Panc1 (cell line): ENCODE measurements around the gene TFB1M. TPM values are rescaled to one million over a fixed set of nuclear protein-coding genes. Genes with fewer than 3 reads are reported as not detected.

Experiments used
- ATAC-seq: fragments of 200-7000 bp; cut with Tn5 transposase; 2 replicates; pipeline ENCODE4 v1.9.1; 2020; ENCODE audit warnings: mild to moderate bottlenecking, moderate library complexity
- BruUV-seq: library from RNA; stranded (reverse); fragments of 400-500 nt; replicated peaks from 2 replicates; lab custom pipeline; 2021; lab: Mats Ljungman, UMichigan
- CTCF ChIA-PET: fragments of 300-600 bp; sonication (Branson Sonifier 250); formaldehyde crosslinking; loops from one replicate; lab custom pipeline; 2022; ENCODE audit warnings: antibody characterized with exemption; lab: Charles Lee
- POLR2A ChIA-PET: fragments of 300-600 bp; sonication (Branson Sonifier 250); formaldehyde crosslinking; loops from one replicate; lab custom pipeline; 2022; ENCODE audit warnings: antibody characterized with exemption; lab: Charles Lee
- DNase-seq: peaks from one replicate; pipeline ENCODE4 v3.0.0-alpha.2; 2010; ENCODE audit warnings: low read depth, low spot score
- H3K27ac ChIP-seq: 2 replicates; pipeline ENCODE4 v1.5.1; 2011; ENCODE audit warnings: mild to moderate bottlenecking, low read length, inconsistent platforms
- H3K27me3 ChIP-seq: fragments of 200-500 bp; sonication (Bioruptor generic); 2 replicates; pipeline ENCODE4 v1.6.0; 2014; ENCODE audit warnings: low read length, inconsistent platforms; ENCODE audit not compliant: control insufficient read depth, insufficient read depth
- H3K36me3 ChIP-seq: fragments of 200-500 bp; sonication (Bioruptor generic); 2 replicates; pipeline ENCODE4 v1.5.1; 2014; ENCODE audit warnings: inconsistent platforms, mild to moderate bottlenecking, low read length, moderate library complexity; ENCODE audit not compliant: control insufficient read depth, insufficient read depth
- H3K4me1 ChIP-seq: 2 replicates; pipeline ENCODE4 v1.5.1; 2011; ENCODE audit warnings: inconsistent platforms, mild to moderate bottlenecking, low read length, moderate library complexity; ENCODE audit not compliant: control insufficient read depth, insufficient read depth
- H3K4me3 ChIP-seq, 2 experiments: 2 replicates each; pipeline ENCODE4 v1.5.1; 2011 to 2012; ENCODE audit warnings: low read depth in 2 of 2, low read length in 2 of 2, mild to moderate bottlenecking in 2 of 2, inconsistent platforms in 1 of 2, moderate library complexity in 1 of 2
- H3K9me3 ChIP-seq: fragments of 200-500 bp; sonication (Bioruptor generic); 2 replicates; pipeline ENCODE4 v1.5.1; 2014; ENCODE audit warnings: low read depth, mild to moderate bottlenecking, inconsistent platforms, low read length, moderate library complexity; ENCODE audit not compliant: control insufficient read depth, insufficient read depth
- POLR2AphosphoS5 ChIP-seq: IDR thresholded peaks from 2 replicates; pipeline ENCODE4 v1.6.1; 2012; ENCODE audit warnings: mild to moderate bottlenecking, low read depth, low read length, moderate library complexity
- SIN3A ChIP-seq: IDR thresholded peaks from 2 replicates; pipeline ENCODE4 v1.6.1; 2012; ENCODE audit warnings: low read depth, mild to moderate bottlenecking, low read length, moderate library complexity, borderline replicate concordance; ENCODE audit not compliant: insufficient read depth
- TCF7L2 ChIP-seq: IDR thresholded peaks from 2 replicates; pipeline ENCODE4 v1.6.1; 2011; ENCODE audit warnings: mild to moderate bottlenecking, low read depth, low read length, inconsistent platforms
- in situ Hi-C: cut with HindIII; loops from 2 replicates; pipeline ENCODE4 v1.10.0; 2016; ENCODE audit warnings: low sequenced_read_pairs, low pct_unique_long_range_greater_than_20kb
- intact Hi-C: fragments of 100-400 bp; cut with micrococcal nuclease; formaldehyde crosslinking; loops from one replicate; pipeline ENCODE4 v1.10.0; 2022; ENCODE audit not compliant: unreplicated experiment
- total RNA-seq: library from RNA; stranded (reverse); gene quantifications from one replicate; pipeline ENCODE4 v1.2.1, GENCODE V29; 2021; ENCODE audit not compliant: unreplicated experiment
- TF ChIP-seq, protein P1 (sequence below), 2 experiments: IDR thresholded peaks; 2 replicates each; pipeline ENCODE4 v1.6.1; 2011 to 2012; ENCODE audit warnings: low read depth in 2 of 2, control low read depth in 1 of 2, low read length in 1 of 2, mild to moderate bottlenecking in 1 of 2, moderate library complexity in 1 of 2; ENCODE audit not compliant: insufficient read depth in 1 of 2
- TF ChIP-seq, protein P2 (sequence below): fragments of 450-650 bp; IDR thresholded peaks from 2 replicates; pipeline ENCODE4 v1.5.1; 2017; ENCODE audit warnings: mild to moderate bottlenecking

TFB1M gene
- total RNA-seq, 1 experiment from 2014 or later = 32.0 TPM

DNA sequence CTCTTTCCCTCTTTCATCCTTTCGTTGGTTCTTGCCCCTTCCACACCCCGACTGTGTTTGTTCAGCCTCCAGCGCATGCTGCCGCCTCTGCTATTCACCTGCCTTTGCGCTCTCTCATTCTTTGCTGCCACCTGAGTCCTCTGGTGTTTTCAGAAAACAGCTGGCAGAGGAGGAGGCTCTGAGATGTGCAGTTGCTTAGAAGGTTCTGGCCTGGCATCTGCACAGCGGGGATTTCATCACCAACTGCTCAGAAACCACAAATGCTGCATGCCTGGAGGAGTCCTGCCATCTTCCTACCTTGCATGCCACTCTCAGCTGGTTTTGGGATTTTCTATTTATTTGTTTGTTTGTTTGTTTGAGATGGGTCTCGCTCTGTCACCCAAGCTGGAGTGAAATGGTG, 89.7 kb downstream of the TFB1M start:
- TF ChIP-seq TCF7L2 (no peak), SIN3A (no peak), POLR2AphosphoS5 (no peak)
- TF ChIP-seq, protein P1, sequence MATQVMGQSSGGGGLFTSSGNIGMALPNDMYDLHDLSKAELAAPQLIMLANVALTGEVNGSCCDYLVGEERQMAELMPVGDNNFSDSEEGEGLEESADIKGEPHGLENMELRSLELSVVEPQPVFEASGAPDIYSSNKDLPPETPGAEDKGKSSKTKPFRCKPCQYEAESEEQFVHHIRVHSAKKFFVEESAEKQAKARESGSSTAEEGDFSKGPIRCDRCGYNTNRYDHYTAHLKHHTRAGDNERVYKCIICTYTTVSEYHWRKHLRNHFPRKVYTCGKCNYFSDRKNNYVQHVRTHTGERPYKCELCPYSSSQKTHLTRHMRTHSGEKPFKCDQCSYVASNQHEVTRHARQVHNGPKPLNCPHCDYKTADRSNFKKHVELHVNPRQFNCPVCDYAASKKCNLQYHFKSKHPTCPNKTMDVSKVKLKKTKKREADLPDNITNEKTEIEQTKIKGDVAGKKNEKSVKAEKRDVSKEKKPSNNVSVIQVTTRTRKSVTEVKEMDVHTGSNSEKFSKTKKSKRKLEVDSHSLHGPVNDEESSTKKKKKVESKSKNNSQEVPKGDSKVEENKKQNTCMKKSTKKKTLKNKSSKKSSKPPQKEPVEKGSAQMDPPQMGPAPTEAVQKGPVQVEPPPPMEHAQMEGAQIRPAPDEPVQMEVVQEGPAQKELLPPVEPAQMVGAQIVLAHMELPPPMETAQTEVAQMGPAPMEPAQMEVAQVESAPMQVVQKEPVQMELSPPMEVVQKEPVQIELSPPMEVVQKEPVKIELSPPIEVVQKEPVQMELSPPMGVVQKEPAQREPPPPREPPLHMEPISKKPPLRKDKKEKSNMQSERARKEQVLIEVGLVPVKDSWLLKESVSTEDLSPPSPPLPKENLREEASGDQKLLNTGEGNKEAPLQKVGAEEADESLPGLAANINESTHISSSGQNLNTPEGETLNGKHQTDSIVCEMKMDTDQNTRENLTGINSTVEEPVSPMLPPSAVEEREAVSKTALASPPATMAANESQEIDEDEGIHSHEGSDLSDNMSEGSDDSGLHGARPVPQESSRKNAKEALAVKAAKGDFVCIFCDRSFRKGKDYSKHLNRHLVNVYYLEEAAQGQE (IDR thresholded peaks at IDR 0.05; ENCODE audit: insufficient read depth in 1 of 2, low read depth in 2 of 2, low read length in 1 of 2) = no peak
- TF ChIP-seq, protein P2, sequence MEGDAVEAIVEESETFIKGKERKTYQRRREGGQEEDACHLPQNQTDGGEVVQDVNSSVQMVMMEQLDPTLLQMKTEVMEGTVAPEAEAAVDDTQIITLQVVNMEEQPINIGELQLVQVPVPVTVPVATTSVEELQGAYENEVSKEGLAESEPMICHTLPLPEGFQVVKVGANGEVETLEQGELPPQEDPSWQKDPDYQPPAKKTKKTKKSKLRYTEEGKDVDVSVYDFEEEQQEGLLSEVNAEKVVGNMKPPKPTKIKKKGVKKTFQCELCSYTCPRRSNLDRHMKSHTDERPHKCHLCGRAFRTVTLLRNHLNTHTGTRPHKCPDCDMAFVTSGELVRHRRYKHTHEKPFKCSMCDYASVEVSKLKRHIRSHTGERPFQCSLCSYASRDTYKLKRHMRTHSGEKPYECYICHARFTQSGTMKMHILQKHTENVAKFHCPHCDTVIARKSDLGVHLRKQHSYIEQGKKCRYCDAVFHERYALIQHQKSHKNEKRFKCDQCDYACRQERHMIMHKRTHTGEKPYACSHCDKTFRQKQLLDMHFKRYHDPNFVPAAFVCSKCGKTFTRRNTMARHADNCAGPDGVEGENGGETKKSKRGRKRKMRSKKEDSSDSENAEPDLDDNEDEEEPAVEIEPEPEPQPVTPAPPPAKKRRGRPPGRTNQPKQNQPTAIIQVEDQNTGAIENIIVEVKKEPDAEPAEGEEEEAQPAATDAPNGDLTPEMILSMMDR = no peak
- BruUV-seq = no TSS peak
- in situ Hi-C loops = no loop called here
- H3K9me3 ChIP-seq = no peaks in the 10 kb centered on the region
- H3K4me1 ChIP-seq = peaks cover 14% of the 10 kb centered on the region
- no peaks in the 10 kb centered on the region for H3K36me3 ChIP-seq
- no peaks in the 10 kb centered on the region for H3K27me3 ChIP-seq
- CTCF ChIA-PET = no interaction called here
- no peak for DNase-seq
- intact Hi-C loops = no loop called here
- no peak overlapping the region for H3K4me3 ChIP-seq
- ATAC-seq = no peak
- POLR2A ChIA-PET = no interaction called here
- H3K27ac ChIP-seq = peak overlapping the region; percentile 60; the same call in 1 of the 2 replicates

DNA sequence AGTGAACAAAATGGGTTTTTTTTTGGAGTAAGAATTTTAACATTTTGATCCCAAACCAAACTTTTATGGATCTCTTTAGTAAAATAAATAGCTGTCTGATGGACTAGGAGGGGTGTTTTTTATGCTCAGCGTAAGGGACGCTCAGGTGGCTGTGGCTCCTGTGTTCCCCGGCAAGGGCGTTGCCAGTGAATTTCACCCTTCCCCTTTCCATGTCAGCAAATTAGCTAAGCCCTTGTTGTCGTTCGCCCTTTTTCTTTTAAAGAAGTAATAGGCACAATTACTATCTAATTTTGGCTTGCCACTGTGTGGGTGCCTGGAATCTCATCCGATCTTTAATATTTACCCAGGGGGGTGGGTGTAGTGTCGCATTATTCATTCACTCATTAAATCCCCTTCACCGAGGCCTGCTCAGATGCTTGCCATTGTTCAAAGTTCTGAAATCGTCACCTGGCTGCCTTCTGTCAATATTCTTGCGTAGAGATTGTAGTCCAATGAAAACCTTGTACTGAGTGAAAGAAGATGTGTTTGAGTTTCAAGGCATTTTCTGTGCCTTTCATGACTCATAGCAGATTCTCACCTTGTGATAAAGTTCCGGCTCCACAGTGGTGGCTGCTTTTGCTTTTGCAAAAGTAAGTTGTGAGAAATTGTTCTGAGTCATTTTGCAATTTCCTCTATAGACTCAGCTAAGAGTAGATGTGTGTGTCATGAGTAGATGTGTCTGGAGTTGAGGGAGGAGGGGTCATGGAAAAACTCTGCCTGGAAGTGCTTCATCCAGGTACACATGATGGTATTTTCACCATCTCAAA, 90.4 kb downstream of the TFB1M start:
- Histone ChIP-seq H3K4me1 (peaks cover 14% of the 10 kb centered on the region), H3K4me3 (no peak overlapping the region), H3K27ac (peak overlapping the region; percentile 60; the same call in 1 of the 2 replicates), H3K27me3 (no peaks in the 10 kb centered on the region), H3K36me3 (no peaks in the 10 kb centered on the region), H3K9me3 (no peaks in the 10 kb centered on the region)
- intact Hi-C loops = no loop called here
- in situ Hi-C loops = no loop called here
- DNase-seq (peak; percentile 79), ATAC-seq (peak; percentile 87)
- ChIA-PET POLR2A (interaction anchor here (0.7 kb wide), 1 partner anchor 51 kb away, joined by 3 read pairs; no protein-coding TSS in a partner anchor), CTCF (no interaction called here)
- TF ChIP-seq SIN3A = no peak
- TF ChIP-seq POLR2AphosphoS5 = no peak
- TF ChIP-seq, protein P1 (IDR thresholded peaks at IDR 0.05; ENCODE audit: insufficient read depth in 1 of 2, low read depth in 2 of 2, low read length in 1 of 2) = no peak
- TF ChIP-seq, protein P2 = no peak
- TF ChIP-seq TCF7L2 = no peak
- BruUV-seq = no TSS peak
